HEK293 (cell line): ENCODE measurements around the gene RAP1GAP.

ENCODE experiments used
- CTCF ChIP-seq: fragments of 450-650 bp; formaldehyde crosslinking; IDR thresholded peaks from 2 replicates; pipeline ENCODE4 v1.5.1; 2016; ENCODE audit warnings: missing biosample characterization, missing genetic modification characterization
- ZNF239 ChIP-seq: fragments of 450-650 bp; formaldehyde crosslinking; IDR thresholded peaks from 2 replicates; pipeline ENCODE4 v1.5.1; 2016; ENCODE audit warnings: missing biosample characterization, missing genetic modification characterization
- ZNF510 ChIP-seq: fragments of 450-650 bp; formaldehyde crosslinking; IDR thresholded peaks from 2 replicates; pipeline ENCODE4 v1.5.1; 2018; ENCODE audit warnings: mild to moderate bottlenecking, missing genetic modification characterization, missing biosample characterization; ENCODE audit not compliant: insufficient replicate concordance
- ZNF600 ChIP-seq: fragments of 450-650 bp; formaldehyde crosslinking; IDR thresholded peaks from 2 replicates; pipeline ENCODE4 v1.5.1; 2016; ENCODE audit warnings: missing biosample characterization, missing genetic modification characterization
- ZNF747 ChIP-seq: fragments of 450-650 bp; formaldehyde crosslinking; IDR thresholded peaks from 2 replicates; pipeline ENCODE4 v1.5.1; 2016; ENCODE audit warnings: missing biosample characterization, missing genetic modification characterization
- ZSCAN18 ChIP-seq: fragments of 450-650 bp; formaldehyde crosslinking; IDR thresholded peaks from 2 replicates; pipeline ENCODE4 v1.5.1; 2016; ENCODE audit warnings: missing biosample characterization, missing genetic modification characterization

- TF ChIP-seq ZNF510, result no peak
- TF ChIP-seq ZNF747, result no peak
- TF ChIP-seq ZSCAN18 (tag by site-specific recombination), result no peak
- no peak for TF ChIP-seq ZNF600 (tag by site-specific recombination)
- no peak for TF ChIP-seq CTCF (tag by site-specific recombination)
- TF ChIP-seq ZNF239 (tag by site-specific recombination), result no peak
Observed at GRCh38 chr1:21644906-21645305, 24.3 kb downstream of the RAP1GAP start.
